Left lung (tissue), 10 donors: ENCODE results near the gene NR2E3. TPM values are rescaled to one million over a fixed set of nuclear protein-coding genes. Genes with fewer than 3 reads are reported as not detected.
A peak's percentile ranks its signal among the peaks of the same experiment; 100 is the strongest.

Experiments
- ATAC-seq: fragments of 200-7000 bp; cut with Tn5 transposase; one replicate; pipeline ENCODE4 v1.9.1; 2020; ENCODE audit warnings: moderate library complexity
- DNase-seq, 4 donors: peaks; one replicate each; pipeline ENCODE4 v3.0.0-alpha.2; 2013 to 2020
- H3K27ac ChIP-seq, 2 donors: fragments of 200-600 bp; sonication (generic) in 1 of 2; one replicate each; pipeline versions ENCODE4 v1.5.0 to v1.8.0; 2020 to 2021
- H3K27me3 ChIP-seq, 2 donors: fragments of 200-600 bp; sonication (generic) in 1 of 2; one replicate each; pipeline versions ENCODE4 v1.5.0 to v1.8.0; 2020 to 2021
- H3K36me3 ChIP-seq, 2 donors: fragments of 200-600 bp; sonication (generic) in 1 of 2; one replicate each; pipeline versions ENCODE4 v1.5.0 to v1.8.0; 2020 to 2021
- H3K4me1 ChIP-seq, 2 donors: fragments of 200-600 bp; one replicate each; pipeline ENCODE4 v1.8.0; 2021
- H3K4me3 ChIP-seq, 2 donors: fragments of 200-600 bp; sonication (generic) in 1 of 2; one replicate each; pipeline versions ENCODE4 v1.5.0 to v1.8.0; 2020 to 2021; ENCODE audit warnings: mild to moderate bottlenecking in 1 of 2
- H3K9me3 ChIP-seq, 2 donors: fragments of 200-600 bp; sonication (generic) in 1 of 2; one replicate each; pipeline versions ENCODE4 v1.5.0 to v1.8.0; 2020 to 2021
- intact Hi-C, 2 donors: fragments of 100-400 bp; cut with DNase I; formaldehyde crosslinking; loops; one replicate each; pipeline versions ENCODE4 v1.11.2 to v1.14.2; 2022
- polyA plus RNA-seq, 6 donors: library from polyadenylated mRNA; unstranded; fragments of 120-200 nt; gene quantifications; one replicate each; pipeline ENCODE4 v1.2.1, GENCODE V29; 2013; ENCODE audit not compliant: insufficient read length in 6 of 6
- total RNA-seq, 2 donors: library from RNA; stranded (reverse); fragmentation: NEBNext Ultra II Directional; extraction: Animal tissue kit (Norgen Biotek cat#: 25700); gene quantifications; one replicate each; pipeline ENCODE4 v1.2.1, GENCODE V29; 2021
- TF ChIP-seq, protein P1 (sequence below), 2 donors: fragments of 200-600 bp; sonication (generic) in 1 of 2; IDR thresholded peaks; one replicate each; pipeline versions ENCODE4 v1.5.0 to v1.8.0; 2021; ENCODE audit warnings: antibody characterized with exemption in 2 of 2
- donor health status: DM: no; HTN: yes; CAD: no.
- donor health status: DM: no; HTN: no; CAD: no.

Gene NR2E3
- total and polyA plus RNA-seq, 8 donors: 0.41 to 1.1 (median 0.70) TPM

DNA sequence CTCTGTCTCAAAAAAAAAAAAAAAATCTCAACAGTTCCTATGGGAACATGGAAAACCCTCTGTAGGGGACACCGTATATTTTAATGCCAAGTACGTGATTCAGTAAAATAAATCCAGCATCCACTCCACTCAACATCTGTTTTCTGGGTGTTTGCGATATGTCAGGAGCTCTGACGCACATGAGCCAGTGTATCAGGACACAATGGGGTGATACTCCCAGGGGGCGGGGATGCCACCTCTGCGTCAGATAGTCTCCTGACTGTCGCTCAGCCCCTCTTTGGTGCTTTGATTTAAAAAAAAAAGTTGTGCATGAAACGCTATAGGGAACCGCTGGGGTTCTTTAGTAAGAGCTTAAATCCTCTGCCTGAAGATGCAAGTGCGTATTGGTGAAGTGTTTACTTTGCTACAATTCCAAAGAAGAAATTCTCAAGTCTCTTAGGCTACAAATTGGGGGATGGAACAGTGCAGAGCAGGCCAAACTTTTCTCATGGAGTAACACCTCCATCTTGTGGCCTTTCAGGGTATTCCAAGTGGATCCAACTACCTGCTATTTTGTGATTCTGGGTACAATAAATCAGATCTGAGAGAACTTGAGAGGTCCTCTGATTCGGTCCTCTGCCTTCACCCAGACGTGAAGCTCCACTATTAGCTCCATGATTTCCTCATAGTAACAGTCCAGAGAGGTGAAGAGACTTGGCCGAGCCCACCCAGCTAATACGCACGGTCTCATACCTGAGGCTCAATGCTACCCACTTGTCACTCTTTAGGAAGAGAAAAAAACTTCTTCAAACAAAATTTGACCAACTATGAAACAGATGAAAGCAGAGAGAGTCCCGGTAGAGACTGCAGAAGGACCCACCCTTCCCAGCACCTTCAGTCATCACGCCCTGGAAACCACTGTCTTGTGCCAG lies 9.3 kb upstream of the NR2E3 start:
- Histone ChIP-seq H3K9me3 (no peaks in the 10 kb centered on the region), H3K4me3 (no peak overlapping the region), H3K27me3 (no peaks in the 10 kb centered on the region), H3K4me1 (peaks cover 0 to 4% of the 10 kb centered on the region in 2 donors), H3K27ac (no peak overlapping the region), H3K36me3 (no peaks in the 10 kb centered on the region)
- DNase-seq (peak in 2 of 4 donors; percentile 77 to 88), ATAC-seq (peak; percentile 97)
- intact Hi-C loops: no loop called here
- TF ChIP-seq, protein P1, sequence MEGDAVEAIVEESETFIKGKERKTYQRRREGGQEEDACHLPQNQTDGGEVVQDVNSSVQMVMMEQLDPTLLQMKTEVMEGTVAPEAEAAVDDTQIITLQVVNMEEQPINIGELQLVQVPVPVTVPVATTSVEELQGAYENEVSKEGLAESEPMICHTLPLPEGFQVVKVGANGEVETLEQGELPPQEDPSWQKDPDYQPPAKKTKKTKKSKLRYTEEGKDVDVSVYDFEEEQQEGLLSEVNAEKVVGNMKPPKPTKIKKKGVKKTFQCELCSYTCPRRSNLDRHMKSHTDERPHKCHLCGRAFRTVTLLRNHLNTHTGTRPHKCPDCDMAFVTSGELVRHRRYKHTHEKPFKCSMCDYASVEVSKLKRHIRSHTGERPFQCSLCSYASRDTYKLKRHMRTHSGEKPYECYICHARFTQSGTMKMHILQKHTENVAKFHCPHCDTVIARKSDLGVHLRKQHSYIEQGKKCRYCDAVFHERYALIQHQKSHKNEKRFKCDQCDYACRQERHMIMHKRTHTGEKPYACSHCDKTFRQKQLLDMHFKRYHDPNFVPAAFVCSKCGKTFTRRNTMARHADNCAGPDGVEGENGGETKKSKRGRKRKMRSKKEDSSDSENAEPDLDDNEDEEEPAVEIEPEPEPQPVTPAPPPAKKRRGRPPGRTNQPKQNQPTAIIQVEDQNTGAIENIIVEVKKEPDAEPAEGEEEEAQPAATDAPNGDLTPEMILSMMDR (IDR thresholded peaks at IDR 0.05): peak; percentile 77 to 82

DNA sequence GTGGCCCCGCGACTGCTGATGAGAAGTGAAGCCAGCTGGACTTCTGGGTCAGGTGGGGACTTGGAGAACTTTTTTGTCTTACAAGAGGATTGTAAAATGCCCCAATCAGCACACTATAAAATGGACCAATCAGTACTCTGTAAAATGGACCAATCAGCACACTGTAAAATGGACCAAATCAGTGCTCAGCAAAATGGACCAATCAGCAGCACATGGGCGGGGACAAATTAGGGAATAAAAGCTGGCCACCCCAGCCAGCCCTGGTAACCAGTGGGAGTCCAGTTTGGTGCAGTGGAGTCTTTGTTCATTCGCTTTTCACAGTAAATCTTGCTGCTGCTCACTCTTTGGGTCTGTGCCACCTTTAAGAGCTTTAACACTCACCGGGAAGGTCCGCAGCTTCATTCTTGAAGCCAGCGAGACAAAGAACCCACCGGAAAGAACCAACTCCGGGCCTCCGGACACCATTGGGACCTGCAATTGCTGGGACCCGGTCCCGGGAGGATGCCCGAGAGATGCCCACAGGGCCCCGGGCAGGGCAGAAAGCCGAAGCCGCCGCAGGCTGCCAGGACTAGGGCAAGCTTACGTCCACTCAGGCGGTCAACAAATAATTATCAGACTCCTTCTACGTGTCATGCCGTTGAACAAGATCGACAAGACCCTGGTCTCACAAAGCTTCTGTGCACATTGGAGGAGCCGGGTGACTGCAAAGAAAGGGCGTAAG lies 8.3 kb upstream of the NR2E3 start:
- Histone ChIP-seq H3K4me3 (no peak overlapping the region), H3K27ac (no peak overlapping the region), H3K4me1 (peaks cover 0 to 4% of the 10 kb centered on the region in 2 donors), H3K36me3 (no peaks in the 10 kb centered on the region), H3K27me3 (no peaks in the 10 kb centered on the region), H3K9me3 (no peaks in the 10 kb centered on the region)
- no peak for ATAC-seq
- intact Hi-C loops: no loop called here
- TF ChIP-seq, protein P1 (IDR thresholded peaks at IDR 0.05): no peak
- no peak for DNase-seq

DNA sequence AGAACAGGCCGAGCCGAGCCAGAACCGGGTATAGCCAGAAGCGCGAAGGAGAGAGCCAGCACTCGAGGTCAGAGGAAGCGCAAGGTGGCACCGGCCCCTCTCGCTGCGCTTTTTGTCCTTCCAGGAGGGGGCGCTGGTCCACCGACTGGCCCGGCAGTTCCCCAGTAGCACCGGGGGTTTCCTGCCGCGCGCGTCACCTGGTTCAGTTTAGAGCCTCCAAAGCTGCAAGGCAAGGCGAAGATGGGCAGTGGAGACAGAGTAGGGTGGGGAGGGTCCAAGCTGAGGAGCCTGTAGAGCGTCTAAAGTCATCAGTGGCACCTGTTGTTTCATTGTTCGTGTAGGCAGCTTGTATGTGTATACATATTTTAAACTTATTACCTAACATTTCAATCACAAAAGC lies 7.6 kb upstream of the NR2E3 start:
- Histone ChIP-seq H3K27me3 (no peaks in the 10 kb centered on the region), H3K36me3 (no peaks in the 10 kb centered on the region), H3K27ac (no peak overlapping the region), H3K9me3 (no peaks in the 10 kb centered on the region), H3K4me3 (no peak overlapping the region), H3K4me1 (peaks cover 0 to 4% of the 10 kb centered on the region in 2 donors)
- TF ChIP-seq, protein P1 (IDR thresholded peaks at IDR 0.05): peak in 1 of 2 donors; percentile 10
- intact Hi-C loops: no loop called here
- no peak for ATAC-seq
- no peak for DNase-seq

DNA sequence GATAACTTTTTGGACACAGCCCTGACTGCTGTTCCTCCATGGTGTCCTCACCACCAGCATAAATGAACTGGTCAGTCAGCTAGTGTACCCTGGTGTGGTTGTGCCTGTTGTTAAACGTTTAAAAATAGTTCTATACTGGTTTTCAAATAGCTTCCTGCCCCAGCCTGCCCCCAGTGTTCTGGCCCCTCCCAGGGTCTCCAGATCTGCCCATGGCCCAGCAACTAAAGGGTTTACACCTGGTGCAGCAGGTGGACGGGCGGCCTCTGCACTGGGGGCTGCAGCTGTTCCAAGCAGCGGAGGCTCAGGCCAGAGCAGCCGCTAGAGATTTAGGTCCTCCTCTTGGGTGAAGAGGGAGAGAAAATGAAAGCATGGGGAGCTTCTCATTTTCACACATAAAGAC lies 6.1 kb upstream of the NR2E3 start:
- Histone ChIP-seq H3K27ac (no peak overlapping the region), H3K36me3 (no peaks in the 10 kb centered on the region), H3K4me3 (no peak overlapping the region), H3K27me3 (no peaks in the 10 kb centered on the region), H3K9me3 (no peaks in the 10 kb centered on the region), H3K4me1 (peaks cover 0 to 4% of the 10 kb centered on the region in 2 donors)
- TF ChIP-seq, protein P1 (IDR thresholded peaks at IDR 0.05): no peak
- ATAC-seq: no peak
- DNase-seq: no peak
- intact Hi-C loops: no loop called here
